LNCAP (cell line): ENCODE data around the gene MLN.

ENCODE experiments used
- CTCF ChIP-seq: fragments of 450-650 bp; IDR thresholded peaks from 2 replicates; pipeline ENCODE4 v1.5.1; 2017; ENCODE audit warnings: mild to moderate bottlenecking

The MLN gene

GRCh38 chr6:33840048-33840926 lies 36.5 kb upstream of the MLN start:
- no peak for TF ChIP-seq CTCF

GRCh38 chr6:33839399-33840047 lies 35.7 kb upstream of the MLN start:
- TF ChIP-seq CTCF, result no peak

GRCh38 chr6:33838983-33839382 lies 35.2 kb upstream of the MLN start:
- TF ChIP-seq CTCF, result no peak

- TF ChIP-seq CTCF, result no peak
Measured at GRCh38 chr6:33837971-33838665, 34.3 kb upstream of the MLN start.

- no peak for TF ChIP-seq CTCF
Measured at GRCh38 chr6:33836806-33837469, 33.1 kb upstream of the MLN start.

- TF ChIP-seq CTCF, result no peak
Measured at GRCh38 chr6:33834401-33835392, 30.9 kb upstream of the MLN start.
